ENCODE results near the gene UTRN.

GRCh38 chr6:144284478-144284782 is 705 bp upstream of the UTRN start:
- TF ChIP-seq CTCF (IDR thresholded peaks at IDR 0.05) (no peak), POLR2A (IDR thresholded peaks at IDR 0.05) (no peak)
